Epithelial cell of alveolus of lung (primary cell): ENCODE results near the gene ZDHHC9. TPM values are rescaled to one million over a fixed set of nuclear protein-coding genes. Genes with fewer than 3 reads are reported as not detected.

ENCODE experiments used
- total RNA-seq: library from RNA; depleted of rRNA; stranded (reverse); fragments of >200 nt; gene quantifications from 2 replicates; pipeline ENCODE4 v1.2.1, GENCODE V29; 2015

ZDHHC9 gene
- total RNA-seq, result 19.9 and 25.7 TPM in 2 replicates

DNA sequence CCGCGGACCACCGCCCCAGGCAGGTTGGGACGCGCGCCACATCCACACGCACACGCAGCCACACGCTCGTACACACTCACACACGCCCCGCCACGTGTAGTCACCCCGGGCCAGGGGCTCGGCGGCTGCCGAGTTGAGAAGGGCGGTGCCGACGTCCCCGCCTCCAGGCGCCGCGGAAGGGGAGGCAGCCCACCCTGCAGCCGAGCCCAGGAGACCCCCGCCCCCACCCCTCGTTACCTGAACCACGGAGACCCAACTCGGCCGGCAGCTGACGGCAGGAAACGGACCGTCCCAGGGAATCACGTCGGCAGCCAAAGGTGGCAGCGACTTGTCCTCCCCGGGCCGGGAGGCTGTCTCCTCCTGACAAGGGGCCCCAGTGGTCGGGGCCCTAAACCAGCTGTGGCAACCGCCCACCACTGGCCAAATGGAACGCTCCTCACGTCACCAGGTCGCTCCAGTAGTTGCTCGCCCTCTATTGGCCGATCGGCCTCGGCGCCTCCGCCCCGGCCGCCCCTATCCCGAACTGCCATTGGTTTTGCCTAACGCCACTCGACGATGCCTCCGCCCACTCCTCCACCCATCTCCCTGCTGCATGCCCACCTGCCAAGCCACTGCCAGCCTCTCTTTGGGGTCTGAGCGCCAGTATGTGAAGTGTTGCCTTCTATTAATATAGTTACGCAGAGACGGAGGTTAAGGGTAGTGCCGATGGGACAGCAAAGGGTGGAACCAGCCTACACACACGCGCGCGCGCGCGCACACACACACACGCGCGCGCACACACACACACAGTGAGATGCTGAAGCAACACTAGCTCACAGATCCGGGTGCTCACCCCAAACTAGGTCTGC, at the start of gene ZDHHC9:
Gene ZDHHC9, minus strand, starts transcription at position 428 of the 848 bp plus-strand sequence. CDS start 1,941 bp downstream, outside the sequence.

DNA sequence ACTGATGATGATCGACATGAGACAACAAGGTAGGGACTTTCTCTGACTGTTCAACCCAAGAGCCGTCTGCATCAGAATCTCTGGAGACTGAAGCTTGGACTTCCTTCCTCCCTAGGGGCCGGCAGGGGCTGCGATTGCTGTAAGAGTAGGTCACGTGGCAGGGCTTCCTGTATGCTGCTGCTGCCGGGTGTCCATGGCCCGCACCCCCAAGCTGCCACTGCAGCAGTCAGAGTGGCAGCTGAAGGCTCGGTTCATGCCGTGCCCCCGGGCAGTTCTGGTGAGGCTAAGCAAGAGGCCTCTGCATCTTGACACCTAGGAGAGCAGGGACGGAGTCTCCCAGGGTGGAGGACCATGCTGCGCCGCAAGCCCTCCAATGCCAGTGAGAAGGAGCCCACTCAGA, 63.9 kb downstream of the ZDHHC9 start, which contains the start of gene SASH3:
Gene SASH3, plus strand, starts transcription at position 203 of the 400 bp plus-strand sequence. Its CDS starts 149 bp downstream, at position 352.

Other genes starting within 250 kb of the ZDHHC9 start
- gene APLN, start 188.9 kb downstream of the ZDHHC9 start, total RNA-seq, result 4.0 and 4.7 TPM in 2 replicates
- 1.3 TPM in 1 of 2 replicates, not detected in the other for gene XPNPEP2, start 104.9 kb downstream of the ZDHHC9 start, total RNA-seq
- not detected in 2 replicates for gene SASH3, start 63.9 kb downstream of the ZDHHC9 start, total RNA-seq
- gene UTP14A, start 62.3 kb upstream of the ZDHHC9 start, total RNA-seq, result 12.9 and 16.0 TPM in 2 replicates
- gene BCORL1, start 138.7 kb upstream of the ZDHHC9 start, total RNA-seq, result 2.5 and 13.5 TPM in 2 replicates